Gastroesophageal sphincter (tissue), 4 donors: Measurements from ENCODE around the gene ATMIN. TPM values are rescaled to one million over a fixed set of nuclear protein-coding genes. Genes with fewer than 3 reads are reported as not detected.

ENCODE experiments used
- ATAC-seq: fragments of 150-250 bp; one replicate; pipeline ENCODE4 v1.9.1; 2016; ENCODE audit warnings: mild to moderate bottlenecking, moderate library complexity
- H3K27ac ChIP-seq, 4 donors: fragments of 200-600 bp; sonication (generic) in 3 of 4; 1 replicate in 3 of 4; 2 replicates in 1 of 4; pipeline ENCODE4 v1.5.1; 2016 to 2019
- H3K27me3 ChIP-seq: fragments of 200-600 bp; sonication (generic); one replicate; pipeline ENCODE4 v1.5.1; 2019
- H3K36me3 ChIP-seq, 2 donors: fragments of 200-600 bp; sonication (generic); one replicate each; pipeline ENCODE4 v1.5.1; 2019; ENCODE audit warnings: control low read depth in 1 of 2
- H3K4me1 ChIP-seq, 3 donors: fragments of 200-600 bp; sonication (generic); 1 replicate in 2 of 3; 2 replicates in 1 of 3; pipeline ENCODE4 v1.5.1; 2016 to 2019; ENCODE audit warnings: control low read depth in 2 of 3
- H3K4me3 ChIP-seq, 2 donors: fragments of 200-600 bp; sonication (generic); one replicate each; pipeline ENCODE4 v1.5.1; 2019; ENCODE audit warnings: mild to moderate bottlenecking in 1 of 2, moderate library complexity in 1 of 2
- H3K9me3 ChIP-seq, 3 donors: fragments of 200-600 bp; sonication (generic); one replicate each; pipeline ENCODE4 v1.5.1; 2017 to 2019; ENCODE audit warnings: control low read depth in 2 of 3
- EP300 ChIP-seq: sonication (generic); formaldehyde crosslinking; IDR thresholded peaks from one replicate; pipeline ENCODE4 v1.6.1; 2017; ENCODE audit warnings: antibody characterized with exemption, mild to moderate bottlenecking
- POLR2A ChIP-seq, 2 donors: fragments of 450-650 bp; IDR thresholded peaks; one replicate each; pipeline ENCODE4 v1.6.1; 2017; ENCODE audit warnings: antibody characterized with exemption in 2 of 2, mild to moderate bottlenecking in 2 of 2, moderate library complexity in 1 of 2
- POLR2AphosphoS5 ChIP-seq: sonication (generic); formaldehyde crosslinking; IDR thresholded peaks from one replicate; pipeline ENCODE4 v1.6.1; 2017; ENCODE audit warnings: antibody characterized with exemption
- WGBS, 2 donors: methylation state at CpG; one replicate each; pipeline ENCODE4 v1.1.5; 2018; ENCODE audit warnings: low coverage in 1 of 2; 5-methylcytosine and 5-hydroxymethylcytosine counted together
- total RNA-seq, 4 donors: library from RNA; depleted of rRNA; stranded (reverse); fragments of >200 nt; gene quantifications; one replicate each; pipeline ENCODE4 v1.1.0, GENCODE V29; 2016
- TF ChIP-seq, protein P1 (sequence below), 4 experiments: fragments of 200-600 bp in 2 of 4; fragments of 450-650 bp in 2 of 4; sonication (generic) in 1 of 4; IDR thresholded peaks; one replicate each; pipeline ENCODE4 v1.5.1; 2017 to 2019; ENCODE audit warnings: antibody characterized with exemption in 4 of 4, mild to moderate bottlenecking in 2 of 4, moderate library complexity in 2 of 4

ATMIN gene
- total RNA-seq, 4 donors from 2014 or later = 31.2 to 37.3 (median 35.0) TPM

DNA sequence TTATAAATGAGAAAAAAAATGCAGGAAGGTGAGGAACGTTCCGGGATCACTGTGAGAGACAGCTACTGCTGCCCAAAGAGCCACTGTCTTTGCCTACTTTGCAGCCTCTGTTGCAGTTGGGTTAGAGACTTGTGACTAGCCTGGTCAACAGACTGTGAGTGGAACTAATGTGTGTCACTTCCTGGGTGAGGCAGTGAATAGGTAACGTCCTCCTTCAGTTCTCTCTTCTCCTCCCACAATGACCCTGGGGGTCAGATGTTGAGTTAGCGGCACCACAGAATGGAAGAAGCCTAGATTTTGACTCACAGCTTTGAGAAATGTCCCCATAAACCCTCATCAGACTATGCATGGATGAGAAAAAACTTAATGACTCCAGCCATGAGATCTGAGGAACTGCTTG is 36.2 kb downstream of the ATMIN start:
- no peak overlapping the region for H3K4me3 ChIP-seq
- H3K27me3 ChIP-seq = no peaks in the 10 kb centered on the region
- no peak for ATAC-seq
- no peak overlapping the region for H3K27ac ChIP-seq
- H3K4me1 ChIP-seq = peaks cover 0 to 6% (median 0%) of the 10 kb centered on the region in 3 donors
- no peaks in the 10 kb centered on the region for H3K9me3 ChIP-seq
- WGBS, 2 donors = 66 to 86% methylated on average over 3 to 4 of the region's 4 CpGs
- TF ChIP-seq POLR2A (IDR thresholded peaks at IDR 0.05) (no peak), POLR2AphosphoS5 (no peak), EP300 (no peak)
- TF ChIP-seq, protein P1, sequence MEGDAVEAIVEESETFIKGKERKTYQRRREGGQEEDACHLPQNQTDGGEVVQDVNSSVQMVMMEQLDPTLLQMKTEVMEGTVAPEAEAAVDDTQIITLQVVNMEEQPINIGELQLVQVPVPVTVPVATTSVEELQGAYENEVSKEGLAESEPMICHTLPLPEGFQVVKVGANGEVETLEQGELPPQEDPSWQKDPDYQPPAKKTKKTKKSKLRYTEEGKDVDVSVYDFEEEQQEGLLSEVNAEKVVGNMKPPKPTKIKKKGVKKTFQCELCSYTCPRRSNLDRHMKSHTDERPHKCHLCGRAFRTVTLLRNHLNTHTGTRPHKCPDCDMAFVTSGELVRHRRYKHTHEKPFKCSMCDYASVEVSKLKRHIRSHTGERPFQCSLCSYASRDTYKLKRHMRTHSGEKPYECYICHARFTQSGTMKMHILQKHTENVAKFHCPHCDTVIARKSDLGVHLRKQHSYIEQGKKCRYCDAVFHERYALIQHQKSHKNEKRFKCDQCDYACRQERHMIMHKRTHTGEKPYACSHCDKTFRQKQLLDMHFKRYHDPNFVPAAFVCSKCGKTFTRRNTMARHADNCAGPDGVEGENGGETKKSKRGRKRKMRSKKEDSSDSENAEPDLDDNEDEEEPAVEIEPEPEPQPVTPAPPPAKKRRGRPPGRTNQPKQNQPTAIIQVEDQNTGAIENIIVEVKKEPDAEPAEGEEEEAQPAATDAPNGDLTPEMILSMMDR (IDR thresholded peaks at IDR 0.05) = no peak
- H3K36me3 ChIP-seq = no peaks in the 10 kb centered on the region

DNA sequence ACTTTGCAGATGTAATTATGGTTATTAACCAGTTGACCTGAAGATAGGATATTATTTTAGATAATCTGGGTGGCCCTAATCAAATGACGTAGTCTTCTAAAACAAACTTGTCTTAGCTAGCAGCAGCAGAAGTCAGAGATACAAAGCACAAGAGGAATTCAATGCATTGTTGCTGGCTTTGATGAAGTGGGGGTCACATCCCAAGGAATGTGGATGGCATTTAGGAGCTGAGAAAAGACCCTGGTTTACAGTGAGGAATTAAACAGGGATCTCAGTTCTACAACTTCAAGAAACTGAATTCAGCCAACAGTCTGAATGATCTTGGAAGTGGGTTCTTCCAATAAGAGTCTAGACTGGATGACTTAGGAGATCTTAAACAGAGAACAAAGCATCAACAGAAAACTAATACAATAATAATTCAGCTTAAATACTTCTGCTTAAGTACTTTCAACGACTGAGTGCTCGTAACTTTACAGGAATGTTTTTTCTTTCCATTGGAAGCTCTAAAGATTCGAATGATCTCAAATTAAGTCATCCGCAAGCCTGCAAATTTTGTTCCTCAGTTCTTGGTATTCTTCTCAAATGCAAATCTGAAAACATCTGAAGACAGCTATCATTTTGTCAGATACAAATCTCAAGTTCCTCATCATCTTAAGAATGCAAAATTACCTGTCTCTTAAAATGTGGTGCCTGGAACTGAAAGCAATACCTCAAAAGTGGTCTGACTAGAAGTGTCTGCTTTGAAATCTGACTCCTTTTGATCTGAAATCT is 38.1 kb downstream of the ATMIN start:
- no peaks in the 10 kb centered on the region for H3K36me3 ChIP-seq
- no peak overlapping the region for H3K27ac ChIP-seq
- ATAC-seq = no peak
- TF ChIP-seq EP300 (no peak), POLR2AphosphoS5 (no peak), POLR2A (IDR thresholded peaks at IDR 0.05) (no peak)
- TF ChIP-seq, protein P1 (IDR thresholded peaks at IDR 0.05) = no peak
- no peaks in the 10 kb centered on the region for H3K27me3 ChIP-seq
- H3K4me3 ChIP-seq = no peak overlapping the region
- H3K4me1 ChIP-seq = peaks cover 0 to 11% (median 0%) of the 10 kb centered on the region in 3 donors
- no peaks in the 10 kb centered on the region for H3K9me3 ChIP-seq
- WGBS, 2 donors = 64 to 69% methylated on average over 5 of the region's 5 CpGs

DNA sequence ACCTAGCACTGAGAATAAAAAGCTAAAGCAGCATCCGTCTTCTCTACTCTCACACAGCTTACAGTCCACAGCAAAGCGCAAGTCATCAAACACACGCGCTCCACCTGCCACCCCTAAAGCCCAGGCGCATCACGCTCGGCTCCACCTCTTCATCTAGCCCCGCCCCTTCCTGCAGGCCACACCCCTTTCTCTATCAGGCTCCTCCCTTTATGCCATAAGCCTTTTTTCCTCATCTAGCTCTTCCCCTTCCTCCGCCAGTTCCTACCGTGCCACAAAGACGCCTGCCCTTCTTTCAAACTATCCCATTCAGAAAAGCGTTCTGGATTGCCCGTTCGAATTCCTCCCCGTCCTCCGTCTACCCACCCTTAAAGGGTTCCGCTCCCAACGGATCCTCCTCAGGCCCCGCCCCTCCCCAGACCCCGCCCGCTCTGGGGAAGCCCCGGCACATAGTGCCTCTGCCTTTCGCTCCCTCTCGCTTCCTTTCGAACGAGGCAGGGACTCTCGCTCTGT is 41.0 kb downstream of the ATMIN start:
- peak overlapping the region; percentile 84 to 99 (median 96) for H3K27ac ChIP-seq
- no peaks in the 10 kb centered on the region for H3K36me3 ChIP-seq
- ATAC-seq = peak; percentile 92
- TF ChIP-seq, protein P1 (IDR thresholded peaks at IDR 0.05) = no peak
- TF ChIP-seq POLR2AphosphoS5 (no peak), POLR2A (IDR thresholded peaks at IDR 0.05) (no peak), EP300 (no peak)
- H3K4me1 ChIP-seq = peaks cover 0 to 11% (median 0%) of the 10 kb centered on the region in 3 donors
- peak overlapping the region; percentile 56 to 81 for H3K4me3 ChIP-seq
- no peaks in the 10 kb centered on the region for H3K27me3 ChIP-seq
- no peaks in the 10 kb centered on the region for H3K9me3 ChIP-seq
- 0 to 1% methylated on average over 18 of the region's 27 CpGs for WGBS, 2 donors

DNA sequence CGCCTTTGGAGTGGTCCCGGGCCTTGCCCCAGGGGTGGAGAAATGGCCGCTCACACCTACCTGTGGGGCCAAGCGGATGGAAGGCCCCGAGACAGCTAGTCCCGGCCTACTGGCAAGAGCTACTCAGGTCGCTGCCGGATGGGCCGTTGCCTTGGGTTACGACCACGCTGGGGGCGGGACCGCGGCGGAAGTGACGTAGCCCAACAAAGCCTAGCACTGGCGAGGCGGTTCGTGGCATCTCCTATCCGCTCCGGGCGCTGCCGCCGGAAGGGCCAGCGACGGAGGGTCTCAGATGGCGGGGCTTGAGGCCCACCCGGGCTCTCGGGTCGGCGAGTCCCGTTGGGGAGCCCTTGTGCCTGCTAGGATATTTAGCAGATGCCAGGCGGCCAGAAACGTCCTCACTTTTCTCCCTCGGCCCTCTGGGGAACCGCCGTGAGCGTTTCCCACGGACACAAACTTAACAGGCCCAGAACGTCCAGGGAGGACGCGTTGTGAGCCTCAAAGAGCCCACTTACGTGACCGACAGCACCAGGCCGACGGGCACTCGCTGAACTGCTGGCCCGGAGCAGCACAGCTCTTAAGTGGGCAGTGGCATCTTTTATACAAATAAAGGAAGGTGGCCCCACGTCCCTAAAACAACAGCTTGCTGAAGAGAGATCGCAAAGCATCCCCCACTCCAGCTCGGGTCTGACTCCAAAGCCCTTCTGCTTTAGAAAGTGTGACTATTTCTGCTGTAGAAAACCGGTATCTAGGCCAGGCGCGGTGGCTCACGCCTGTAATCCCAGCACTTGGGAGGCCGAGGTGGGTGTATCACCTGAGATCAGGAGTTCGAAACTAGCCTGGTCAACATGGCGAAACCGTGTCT is 41.7 kb downstream of the ATMIN start, which contains the start of gene C16orf46:
Gene C16orf46, minus strand, starts transcription at position 163 of the 865 bp plus-strand sequence. CDS start 13,283 bp downstream, outside the sequence.
- H3K4me3 ChIP-seq = peak within 1 kb of the TSS; percentile 56 to 81
- H3K4me1 ChIP-seq = peaks cover 0 to 11% (median 0%) of the 10 kb centered on the region in 3 donors
- peak; percentile 98 for ATAC-seq
- TF ChIP-seq POLR2AphosphoS5 (peak; percentile 95), EP300 (no peak), POLR2A (IDR thresholded peaks at IDR 0.05) (peak; percentile 90 to 92)
- TF ChIP-seq, protein P1 (IDR thresholded peaks at IDR 0.05) = peak in 1 of 4 experiments; percentile 6
- no peaks in the 10 kb centered on the region for H3K36me3 ChIP-seq
- WGBS, 2 donors = 7% methylated on average over 4 of the region's 59 CpGs; no CpG with 5 or more reads in 1 of the 2 donors
- peak within 1 kb of the TSS; percentile 84 to 99 (median 96) for H3K27ac ChIP-seq
- H3K9me3 ChIP-seq = no peaks in the 10 kb centered on the region
- H3K27me3 ChIP-seq = no peaks in the 10 kb centered on the region
